GM18873 (cell line): Measurements from ENCODE around the gene TBC1D1.
"Not testable (repeated sequence)": the region's sequence is repeated elsewhere in the genome, so short reads cannot be mapped to it uniquely, and the experiment has no call there.

Source experiments
- ATAC-seq: cut with Tn5 transposase; IDR thresholded peaks from one replicate; pipeline ENCODE4 v1.9.1; 2021; ENCODE audit warnings: mild to moderate bottlenecking, moderate library complexity, moderate number of reproducible peaks; ENCODE audit not compliant: unreplicated experiment, low FRiP score

Gene TBC1D1

GRCh38 chr4:37922328-37922727, 31.4 kb downstream of the TBC1D1 start:
- ATAC-seq, result no peak

- not testable (repeated sequence) for ATAC-seq
Observed at GRCh38 chr4:37923089-37923488, 32.2 kb downstream of the TBC1D1 start.

- ATAC-seq, result no peak
Observed at GRCh38 chr4:37924946-37925345, 34.1 kb downstream of the TBC1D1 start.

- no peak for ATAC-seq
Observed at GRCh38 chr4:37927434-37927833, 36.5 kb downstream of the TBC1D1 start.

- ATAC-seq, result no peak
Observed at GRCh38 chr4:37928426-37929416, 37.8 kb downstream of the TBC1D1 start.

- no peak for ATAC-seq
Observed at GRCh38 chr4:37934096-37934495, 43.2 kb downstream of the TBC1D1 start.

- no peak for ATAC-seq
Observed at GRCh38 chr4:37934609-37935008, 43.7 kb downstream of the TBC1D1 start.

GRCh38 chr4:37935026-37935425, 44.1 kb downstream of the TBC1D1 start:
- no peak for ATAC-seq

- no peak for ATAC-seq
Observed at GRCh38 chr4:37936889-37937498, 46.1 kb downstream of the TBC1D1 start.

GRCh38 chr4:37938208-37938607, 47.3 kb downstream of the TBC1D1 start:
- ATAC-seq, result no peak

GRCh38 chr4:37946503-37947179, 55.8 kb downstream of the TBC1D1 start:
- ATAC-seq, result no peak

GRCh38 chr4:37948542-37948941, 57.7 kb downstream of the TBC1D1 start:
- ATAC-seq, result no peak

- ATAC-seq, result no peak
Observed at GRCh38 chr4:37949636-37950426, 58.9 kb downstream of the TBC1D1 start.

GRCh38 chr4:37951461-37952352, 60.8 kb downstream of the TBC1D1 start:
- ATAC-seq, result no peak

- no peak for ATAC-seq
Observed at GRCh38 chr4:37953156-37953555, 62.3 kb downstream of the TBC1D1 start.

GRCh38 chr4:37953620-37954293, 62.9 kb downstream of the TBC1D1 start:
- ATAC-seq, result no peak

- no peak for ATAC-seq
Observed at GRCh38 chr4:37956941-37957340, 66.1 kb downstream of the TBC1D1 start.

- ATAC-seq, result no peak
Observed at GRCh38 chr4:37958932-37959331, 68.0 kb downstream of the TBC1D1 start.

GRCh38 chr4:37960098-37960497, 69.2 kb downstream of the TBC1D1 start, which contains the start of gene PTTG2:
TSS of gene PTTG2 (plus strand) at chr4:37960398. CDS start at chr4:37960435, 37 bp downstream.
- ATAC-seq, result no peak
